Retina (tissue), 1 donor: Measurements from ENCODE around the gene CCL21.
A peak's percentile ranks its signal among the peaks of the same experiment; 100 is the strongest.

Experiments
- DNase-seq: peaks from one replicate; pipeline ENCODE4 v3.0.0-alpha.2; 2016

Gene CCL21

DNA sequence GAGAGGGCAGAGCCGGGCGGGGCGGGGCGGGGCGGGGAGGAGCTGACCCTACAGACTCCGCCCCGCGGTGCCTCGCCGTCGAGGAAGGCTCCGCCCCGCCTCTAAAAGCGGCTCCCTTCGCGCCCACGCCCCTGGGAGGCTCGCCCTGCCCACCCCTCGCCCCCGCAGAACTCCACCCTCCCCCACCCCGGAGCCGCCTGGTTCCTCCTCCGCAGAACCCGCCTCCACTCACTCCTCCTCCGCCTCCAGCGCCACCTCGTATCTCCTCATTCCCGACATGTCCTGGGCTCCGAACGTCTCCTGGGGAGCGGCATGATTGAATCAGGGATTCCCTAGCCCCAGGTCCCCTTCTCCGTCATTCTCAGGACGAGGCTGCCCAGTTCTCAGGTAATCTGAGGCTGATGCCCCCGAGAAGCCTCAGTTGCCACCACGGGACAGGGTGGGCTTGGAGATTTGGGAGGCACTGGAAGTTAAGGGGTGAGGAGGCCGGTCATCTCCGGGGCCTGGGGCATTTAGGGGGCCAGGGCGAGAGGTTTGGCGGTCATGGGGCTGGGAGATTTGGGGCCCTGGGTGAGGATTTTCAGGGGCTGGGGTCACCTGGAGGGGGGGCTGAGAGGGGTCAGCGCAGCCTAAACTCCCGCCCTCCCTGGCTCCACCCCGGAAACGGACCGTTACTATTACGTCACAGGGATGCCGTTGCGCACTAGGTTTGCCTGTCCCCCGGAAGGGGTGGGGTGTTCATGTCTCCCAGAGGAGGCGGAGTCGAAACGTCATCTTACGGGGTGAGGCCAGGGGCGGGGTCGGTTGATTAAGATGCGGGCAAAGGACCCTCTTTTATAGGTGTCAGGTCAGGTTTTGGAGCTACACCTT lies 44.3 kb downstream of the CCL21 start:
- DNase-seq, result peak; percentile 90

DNA sequence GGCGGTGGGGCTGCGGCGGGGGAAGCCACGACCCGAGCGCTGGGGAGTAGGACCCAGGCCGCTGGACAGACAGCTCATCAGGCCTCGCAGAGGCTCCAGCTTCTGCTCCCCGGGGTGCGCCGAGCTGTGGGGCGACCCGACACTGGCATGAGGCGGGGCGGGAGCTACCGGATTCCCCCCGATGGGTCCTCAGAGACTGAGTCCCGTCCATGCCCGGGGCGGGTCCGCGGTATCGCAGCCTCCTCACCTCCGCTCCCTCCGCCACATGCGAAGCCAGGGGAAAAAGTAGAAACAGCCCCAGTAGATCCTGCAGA lies 44.9 kb downstream of the CCL21 start:
- no peak for DNase-seq

DNA sequence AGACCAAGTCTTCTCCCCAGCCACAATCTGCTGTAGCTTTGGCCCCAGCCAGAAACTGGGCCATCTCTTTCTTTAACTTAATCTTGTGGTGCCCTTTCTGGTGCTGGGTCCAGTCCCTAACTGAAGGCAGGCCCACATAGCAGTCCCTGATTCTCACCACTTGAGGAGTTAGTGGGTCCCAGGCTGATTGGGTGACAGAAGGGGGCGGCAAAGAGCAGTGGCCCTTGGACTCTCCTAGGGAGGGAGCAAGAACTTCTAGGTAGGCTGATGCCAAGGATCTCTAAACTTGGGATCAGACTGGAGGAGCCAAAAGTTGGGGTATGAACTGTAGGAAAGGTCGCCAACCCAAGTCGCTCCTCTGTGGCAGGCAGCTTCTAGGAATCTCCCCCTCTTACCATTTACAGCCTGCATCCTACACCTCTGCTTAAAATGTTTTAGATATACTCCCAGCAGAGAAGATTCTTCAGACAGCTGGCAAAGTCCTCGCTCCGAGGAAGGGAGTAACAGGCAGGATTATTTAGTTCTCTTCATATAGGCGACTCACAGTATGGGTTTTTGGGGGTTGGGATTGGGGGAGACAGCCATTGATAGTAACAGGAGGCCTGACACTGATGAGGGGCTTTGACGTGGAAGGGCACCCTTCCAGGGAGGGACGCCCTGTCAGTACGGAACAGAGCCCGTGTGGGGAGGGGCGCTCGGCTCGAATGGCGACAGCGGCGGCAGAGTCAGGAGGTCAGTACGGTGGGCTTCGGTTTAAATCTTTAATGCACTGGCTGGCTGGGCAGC lies 45.5 kb downstream of the CCL21 start:
- peak; percentile 60 for DNase-seq

DNA sequence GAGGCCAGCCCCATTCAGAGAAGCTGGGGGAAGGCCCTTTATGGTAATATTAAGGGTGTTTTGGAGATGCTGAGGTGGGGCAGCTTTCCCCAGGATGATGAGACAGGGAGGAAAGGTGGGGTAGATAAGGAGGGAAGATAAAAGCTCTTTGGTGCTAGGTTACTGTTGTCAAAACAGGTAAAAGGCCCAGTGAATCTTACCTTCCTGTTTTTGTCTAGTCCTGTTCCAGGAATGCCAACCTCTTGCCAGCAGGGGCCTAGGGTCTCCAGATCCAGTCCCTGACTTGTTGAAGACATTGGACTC lies 46.7 kb downstream of the CCL21 start:
- no peak for DNase-seq

DNA sequence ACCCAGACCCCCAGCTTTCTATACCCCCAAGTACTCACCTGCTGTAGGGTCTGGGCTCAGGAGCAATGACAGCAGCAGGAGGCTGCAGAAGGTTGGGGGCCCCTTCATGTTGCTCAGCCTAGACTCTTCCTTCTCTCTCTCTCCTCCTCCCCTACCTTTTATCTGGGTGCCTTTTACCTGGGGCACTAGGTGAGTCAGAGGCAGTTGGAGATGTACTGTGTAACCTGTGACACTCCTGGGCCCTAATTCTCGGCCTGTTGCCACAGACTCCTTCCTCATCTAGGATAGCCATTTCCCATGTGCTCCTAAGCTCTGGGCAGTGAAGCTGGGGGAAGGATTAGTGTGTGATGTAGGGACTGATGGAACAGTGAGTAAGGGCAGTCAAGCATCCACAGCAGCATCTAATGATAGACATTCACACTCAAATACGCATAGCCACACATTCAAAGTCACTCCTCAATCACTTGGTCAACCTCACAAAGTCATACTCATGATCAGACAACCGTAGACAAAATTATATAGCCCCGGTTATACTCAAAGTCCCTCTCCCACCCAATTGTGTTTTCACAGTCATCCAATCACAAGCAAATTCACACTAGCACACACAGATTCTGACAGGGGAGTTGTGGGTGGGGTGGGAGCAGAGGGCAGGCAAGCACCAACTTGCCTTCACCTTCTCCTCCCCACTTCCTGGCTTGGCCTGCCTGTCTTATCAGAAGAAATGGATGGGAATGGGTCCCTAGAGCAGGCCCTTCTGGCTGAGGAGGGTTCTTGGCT lies 47.2 kb downstream of the CCL21 start, which contains the start of gene CCL27:
TSS of gene CCL27 (minus strand) at position 132 of the 777 bp plus-strand sequence. CDS start at position 108, 24 bp downstream.
- no peak for DNase-seq

DNA sequence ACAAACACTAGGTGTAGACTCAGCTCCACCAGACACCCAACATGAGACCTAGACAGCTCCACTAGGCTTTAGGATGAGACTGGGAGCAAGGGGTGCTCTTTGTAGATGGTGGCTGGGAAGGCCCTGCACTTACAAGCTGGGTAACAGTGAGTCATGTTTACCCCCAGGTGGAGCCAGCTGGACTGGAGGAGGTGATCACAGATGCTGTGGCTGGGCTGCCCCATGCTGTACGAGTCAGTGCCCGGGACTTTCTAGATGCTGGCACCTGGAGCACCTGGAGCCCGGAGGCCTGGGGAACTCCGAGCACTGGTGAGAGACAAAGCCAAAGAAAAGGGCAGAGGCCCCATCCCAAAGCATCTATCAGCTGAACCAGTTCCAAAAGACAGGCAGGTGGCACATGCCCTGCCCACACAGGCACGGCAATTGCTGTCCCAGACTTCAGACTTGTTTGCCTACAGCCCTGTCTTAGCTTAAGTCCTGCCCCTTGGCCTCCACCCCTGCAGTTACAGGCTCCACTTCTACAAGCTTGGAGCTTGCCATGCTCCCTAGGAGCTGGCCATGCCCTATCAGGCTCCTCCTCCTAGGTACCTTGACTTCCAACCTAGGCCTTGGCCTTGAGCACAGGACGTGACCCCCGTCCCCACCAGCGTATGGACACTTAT lies 50.2 kb downstream of the CCL21 start:
- no peak for DNase-seq
